ENCODE measurements around the gene MGAT4C.

GRCh38 chr12:86286119-86286518 is 29.9 kb upstream of the MGAT4C start:
- TF ChIP-seq CTCF (IDR thresholded peaks at IDR 0.05) (no peak), POLR2A (IDR thresholded peaks at IDR 0.05) (no peak)
